CD8-positive, alpha-beta memory T cell (primary cell): Measurements from ENCODE around the gene ZBTB38. TPM values are rescaled to one million over a fixed set of nuclear protein-coding genes. Genes with fewer than 3 reads are reported as not detected.

Experiments
- CTCF ChIA-PET: fragments of 350-600 bp; sonication (Branson Sonifier 250); formaldehyde crosslinking; loops from one replicate; lab custom pipeline; 2021; ENCODE audit warnings: antibody characterized with exemption; lab: Charles Lee
- POLR2A ChIA-PET: fragments of 350-600 bp; sonication (Branson Sonifier 250); formaldehyde crosslinking; loops from one replicate; lab custom pipeline; 2021; ENCODE audit warnings: antibody characterized with exemption; lab: Charles Lee
- DNase-seq, 5 donors: peaks; one replicate each; pipeline versions ENCODE4 v3.0.0 to v3.0.0-alpha.2; 2020 to 2022; ENCODE audit warnings: mixed read lengths in 1 of 5
- H3K27ac ChIP-seq: one replicate; pipeline ENCODE4 v1.7.0; 2013; ENCODE audit warnings: low read depth, mild to moderate bottlenecking, low read length, moderate library complexity
- H3K27me3 ChIP-seq: 2 replicates; pipeline ENCODE4 v1.7.0; 2013; ENCODE audit warnings: low read length, mild to moderate bottlenecking; ENCODE audit not compliant: insufficient read depth, poor library complexity, severe bottlenecking
- H3K36me3 ChIP-seq: 2 replicates; pipeline ENCODE4 v1.7.0; 2013; ENCODE audit warnings: mild to moderate bottlenecking, low read length, moderate library complexity; ENCODE audit not compliant: insufficient read depth
- H3K4me1 ChIP-seq: 2 replicates; pipeline ENCODE4 v1.7.0; 2013; ENCODE audit warnings: mild to moderate bottlenecking, low read length, moderate library complexity; ENCODE audit not compliant: insufficient read depth
- H3K4me3 ChIP-seq: 2 replicates; pipeline ENCODE4 v1.7.0; 2013; ENCODE audit warnings: mild to moderate bottlenecking, low read length
- H3K9me3 ChIP-seq: 2 replicates; pipeline ENCODE4 v1.7.0; 2013; ENCODE audit warnings: mild to moderate bottlenecking, low read length
- H3K27ac Mint-ChIP-seq, 8 donors: one replicate each; pipeline ENCODE4 v1.8.0; 2020 to 2021; ENCODE audit warnings: mixed read lengths in 8 of 8, mild to moderate bottlenecking in 6 of 8, inconsistent platforms in 3 of 8, moderate library complexity in 3 of 8
- H3K27me3 Mint-ChIP-seq, 2 donors: one replicate each; pipeline ENCODE4 v1.8.0; 2020 to 2021; ENCODE audit warnings: mixed read lengths in 2 of 2, mild to moderate bottlenecking in 1 of 2, moderate library complexity in 1 of 2
- H3K36me3 Mint-ChIP-seq, 3 donors: one replicate each; pipeline ENCODE4 v1.8.0; 2020 to 2021; ENCODE audit warnings: mixed read lengths in 3 of 3, inconsistent platforms in 1 of 3, mild to moderate bottlenecking in 1 of 3
- H3K4me1 Mint-ChIP-seq, 3 donors: one replicate each; pipeline ENCODE4 v1.8.0; 2020 to 2021; ENCODE audit warnings: mixed read lengths in 3 of 3, inconsistent platforms in 1 of 3, mild to moderate bottlenecking in 1 of 3
- H3K4me3 Mint-ChIP-seq, 7 donors: one replicate each; pipeline ENCODE4 v1.8.0; 2020 to 2021; ENCODE audit warnings: mixed read lengths in 7 of 7, mild to moderate bottlenecking in 6 of 7, moderate library complexity in 4 of 7, inconsistent platforms in 2 of 7
- H3K9me3 Mint-ChIP-seq, 5 donors: one replicate each; pipeline ENCODE4 v1.8.0; 2020 to 2022; ENCODE audit warnings: mixed read lengths in 5 of 5, mild to moderate bottlenecking in 3 of 5, moderate library complexity in 2 of 5, inconsistent platforms in 1 of 5
- polyA plus RNA-seq: library from polyadenylated mRNA; unstranded; fragments of 300-500 nt; fragmentation: Illumina TruSeq; gene quantifications from one replicate; pipeline ENCODE4 v1.2.3, GENCODE V29; 2021
- total RNA-seq, 2 experiments: library from RNA; stranded (reverse); gene quantifications; one replicate each; pipeline ENCODE4 v1.2.3, GENCODE V29; 2021

ZBTB38 gene
- total and polyA plus RNA-seq, 3 experiments from 2014 or later: 78.6 to 115 (median 87.1) TPM

- Mint-ChIP-seq H3K4me1 (peaks cover 88 to 100% (median 98%) of the 10 kb centered on the region in 3 donors), H3K27ac (peak overlapping the region; percentile 97 to 100 (median 99)), H3K9me3 (no peaks in the 10 kb centered on the region), H3K36me3 (peaks cover 19 to 61% (median 23%) of the 10 kb centered on the region in 3 donors), H3K27me3 (no peaks in the 10 kb centered on the region), H3K4me3 (peak overlapping the region; percentile 48 to 89 (median 66))
- Histone ChIP-seq H3K27me3 (no peaks in the 10 kb centered on the region), H3K36me3 (peaks cover 14% of the 10 kb centered on the region), H3K27ac (peak overlapping the region; percentile 34), H3K9me3 (no peaks in the 10 kb centered on the region), H3K4me1 (peaks cover 77% of the 10 kb centered on the region), H3K4me3 (peak overlapping the region; percentile 11)
- CTCF ChIA-PET: interaction anchor here (0.9 to 2.3 kb wide), 4 partner anchors 8 to 104 kb away, joined by 3 to 6 read pairs (median 4); no protein-coding TSS in a partner anchor
- POLR2A ChIA-PET: interaction anchor here (1.0 to 4.0 kb wide), 2 partner anchors 7 to 22 kb away, joined by 4 to 65 read pairs; no protein-coding TSS in a partner anchor
- no peak for DNase-seq
Measured at GRCh38 chr3:141410408-141410807, 42.1 kb downstream of the ZBTB38 start.

- peak overlapping the region; percentile 34 for H3K27ac ChIP-seq
Measured at GRCh38 chr3:141410846-141411245, 42.5 kb downstream of the ZBTB38 start.

GRCh38 chr3:141411251-141411771 is 43.0 kb downstream of the ZBTB38 start:
- Mint-ChIP-seq H3K27ac (peak overlapping the region; percentile 97 to 100 (median 99)), H3K27me3 (no peaks in the 10 kb centered on the region), H3K4me3 (peak overlapping the region; percentile 47 to 90 (median 86)), H3K9me3 (no peaks in the 10 kb centered on the region), H3K36me3 (peaks cover 13 to 60% (median 17%) of the 10 kb centered on the region in 3 donors), H3K4me1 (peaks cover 84 to 100% (median 98%) of the 10 kb centered on the region in 3 donors)
- Histone ChIP-seq H3K27me3 (no peaks in the 10 kb centered on the region), H3K4me1 (peaks cover 76% of the 10 kb centered on the region), H3K4me3 (peak overlapping the region; percentile 38), H3K27ac (peak overlapping the region; percentile 34), H3K9me3 (no peaks in the 10 kb centered on the region), H3K36me3 (peaks cover 16% of the 10 kb centered on the region)
- POLR2A ChIA-PET: interaction anchor here (0.6 to 4.0 kb wide), 5 partner anchors 8 to 179 kb away, joined by 3 to 65 read pairs (median 4); partner anchors contain the start of gene PXYLP1
- CTCF ChIA-PET: interaction anchor here (0.6 to 2.7 kb wide), 11 partner anchors 9 to 105 kb away, joined by 3 to 18 read pairs (median 5); no protein-coding TSS in a partner anchor
- DNase-seq: peak in 3 of 5 donors; percentile 12 to 46 (median 31)

More at GRCh38 chr3:141410846-141411245, 42.5 kb downstream of the ZBTB38 start:
- Mint-ChIP-seq H3K27ac (peak overlapping the region; percentile 97 to 100 (median 99)), H3K4me1 (peaks cover 87 to 100% (median 98%) of the 10 kb centered on the region in 3 donors), H3K9me3 (no peaks in the 10 kb centered on the region), H3K4me3 (peak overlapping the region; percentile 47 to 90 (median 86)), H3K36me3 (peaks cover 17 to 61% (median 20%) of the 10 kb centered on the region in 3 donors), H3K27me3 (no peaks in the 10 kb centered on the region)
- POLR2A ChIA-PET: interaction anchor here (1.0 to 4.0 kb wide), 2 partner anchors 8 to 23 kb away, joined by 4 to 65 read pairs; no protein-coding TSS in a partner anchor
- peaks cover 16% of the 10 kb centered on the region for H3K36me3 ChIP-seq
- H3K9me3 ChIP-seq: no peaks in the 10 kb centered on the region
- H3K27me3 ChIP-seq: no peaks in the 10 kb centered on the region
- CTCF ChIA-PET: interaction anchor here (0.6 to 2.3 kb wide), 5 partner anchors 8 to 105 kb away, joined by 3 to 6 read pairs (median 4); no protein-coding TSS in a partner anchor
- H3K4me3 ChIP-seq: peak overlapping the region; percentile 11
- DNase-seq: no peak
- peaks cover 77% of the 10 kb centered on the region for H3K4me1 ChIP-seq

GRCh38 chr3:141412087-141412935 is 44.0 kb downstream of the ZBTB38 start:
- Histone ChIP-seq H3K27me3 (no peaks in the 10 kb centered on the region), H3K36me3 (peaks cover 9% of the 10 kb centered on the region), H3K27ac (peak overlapping the region; percentile 34), H3K9me3 (no peaks in the 10 kb centered on the region), H3K4me1 (peaks cover 77% of the 10 kb centered on the region), H3K4me3 (peak overlapping the region; percentile 38)
- CTCF ChIA-PET: interaction anchor here (0.7 to 2.7 kb wide), 12 partner anchors 9 to 106 kb away, joined by 4 to 18 read pairs (median 7); no protein-coding TSS in a partner anchor
- peak overlapping the region; percentile 97 to 100 (median 99) for H3K27ac Mint-ChIP-seq
- H3K4me3 Mint-ChIP-seq: peak overlapping the region; percentile 62 to 90 (median 87)
- H3K9me3 Mint-ChIP-seq: no peaks in the 10 kb centered on the region
- H3K27me3 Mint-ChIP-seq: no peaks in the 10 kb centered on the region
- POLR2A ChIA-PET: interaction anchor here (0.6 to 4.0 kb wide), 6 partner anchors 9 to 180 kb away, joined by 3 to 65 read pairs (median 4); partner anchors contain the start of gene PXYLP1
- peaks cover 7 to 61% (median 23%) of the 10 kb centered on the region in 3 donors for H3K36me3 Mint-ChIP-seq
- peak; percentile 35 to 71 (median 57) for DNase-seq
- H3K4me1 Mint-ChIP-seq: peaks cover 82 to 99% (median 98%) of the 10 kb centered on the region in 3 donors

- Histone ChIP-seq H3K9me3 (no peaks in the 10 kb centered on the region), H3K27ac (peak overlapping the region; percentile 34), H3K27me3 (no peaks in the 10 kb centered on the region), H3K4me3 (peak overlapping the region; percentile 38), H3K4me1 (peaks cover 77% of the 10 kb centered on the region), H3K36me3 (peaks cover 9% of the 10 kb centered on the region)
- ChIA-PET POLR2A (interaction anchor here (0.7 to 4.0 kb wide), 5 partner anchors 10 to 181 kb away, joined by 4 to 65 read pairs (median 5); partner anchors contain the start of gene PXYLP1), CTCF (interaction anchor here (1.0 to 2.7 kb wide), 11 partner anchors 10 to 105 kb away, joined by 4 to 18 read pairs (median 8); no protein-coding TSS in a partner anchor)
- Mint-ChIP-seq H3K36me3 (peaks cover 7 to 61% (median 25%) of the 10 kb centered on the region in 3 donors), H3K4me3 (peak overlapping the region; percentile 51 to 90 (median 87)), H3K27me3 (no peaks in the 10 kb centered on the region), H3K4me1 (peaks cover 81 to 96% (median 95%) of the 10 kb centered on the region in 3 donors), H3K27ac (peak overlapping the region; percentile 97 to 100 (median 99)), H3K9me3 (no peaks in the 10 kb centered on the region)
- no peak for DNase-seq
Measured at GRCh38 chr3:141412936-141413354, 44.6 kb downstream of the ZBTB38 start.

GRCh38 chr3:141413391-141413790 is 45.1 kb downstream of the ZBTB38 start:
- Mint-ChIP-seq H3K4me1 (peaks cover 81 to 95% (median 95%) of the 10 kb centered on the region in 3 donors), H3K4me3 (peak overlapping the region; percentile 51 to 90 (median 87)), H3K27me3 (no peaks in the 10 kb centered on the region), H3K9me3 (no peaks in the 10 kb centered on the region), H3K36me3 (peaks cover 7 to 63% (median 25%) of the 10 kb centered on the region in 3 donors), H3K27ac (peak overlapping the region; percentile 97 to 100 (median 99))
- Histone ChIP-seq H3K4me3 (peak overlapping the region; percentile 38), H3K27me3 (no peaks in the 10 kb centered on the region), H3K4me1 (peaks cover 77% of the 10 kb centered on the region), H3K9me3 (no peaks in the 10 kb centered on the region), H3K27ac (peak overlapping the region; percentile 34), H3K36me3 (peaks cover 9% of the 10 kb centered on the region)
- ChIA-PET POLR2A (interaction anchor here (0.7 to 4.0 kb wide), 2 partner anchors 10 to 34 kb away, joined by 4 to 65 read pairs; no protein-coding TSS in a partner anchor), CTCF (interaction anchor here (0.9 to 2.7 kb wide), 9 partner anchors 10 to 105 kb away, joined by 3 to 18 read pairs (median 10); no protein-coding TSS in a partner anchor)
- peak in 1 of 5 donors; percentile 19 for DNase-seq
